NCI-H2081 (cell line): ENCODE measurements around the gene CLCNKB.
"Not testable (repeated sequence)": the region's sequence is repeated elsewhere in the genome, so short reads cannot be mapped to it uniquely, and the experiment has no call there.

Source experiments
- DNase-seq, 2 experiments: peaks; one replicate each; lab custom pipeline; 2025; lab: John Stamatoyannopoulos, UW

The CLCNKB gene

GRCh38 chr1:16033103-16033632, 10.4 kb upstream of the CLCNKB start:
- DNase-seq: not testable (repeated sequence)

GRCh38 chr1:16036461-16036860, 7.1 kb upstream of the CLCNKB start:
- not testable (repeated sequence) for DNase-seq

- no peak for DNase-seq
Observed at GRCh38 chr1:16038620-16038912, 5.0 kb upstream of the CLCNKB start.

- DNase-seq: not testable (repeated sequence)
Observed at GRCh38 chr1:16039871-16040270, 3.7 kb upstream of the CLCNKB start.

- no peak for DNase-seq
Observed at GRCh38 chr1:16041200-16041599, 2.4 kb upstream of the CLCNKB start.

GRCh38 chr1:16042096-16042495, 1.5 kb upstream of the CLCNKB start:
- no peak for DNase-seq

- DNase-seq: not testable (repeated sequence)
Observed at GRCh38 chr1:16042654-16043053, 928 bp upstream of the CLCNKB start.

- no peak for DNase-seq
Observed at GRCh38 chr1:16043950-16044349, 368 bp downstream of the CLCNKB start.

- DNase-seq: no peak
Observed at GRCh38 chr1:16046842-16047241, 3.3 kb downstream of the CLCNKB start.

- no peak for DNase-seq
Observed at GRCh38 chr1:16047791-16048475, 4.4 kb downstream of the CLCNKB start.

GRCh38 chr1:16048573-16049189, 5.1 kb downstream of the CLCNKB start:
- DNase-seq: no peak

GRCh38 chr1:16050328-16050727, 6.7 kb downstream of the CLCNKB start:
- DNase-seq: no peak

- DNase-seq: no peak
Observed at GRCh38 chr1:16051039-16051438, 7.5 kb downstream of the CLCNKB start.

- DNase-seq: not testable (repeated sequence)
Observed at GRCh38 chr1:16051949-16052348, 8.4 kb downstream of the CLCNKB start.

- no peak for DNase-seq
Observed at GRCh38 chr1:16053781-16054502, 10.4 kb downstream of the CLCNKB start.

GRCh38 chr1:16054598-16055540, 11.3 kb downstream of the CLCNKB start:
- DNase-seq: no peak

- DNase-seq: peak; percentile 89
Observed at GRCh38 chr1:16055613-16056520, 12.3 kb downstream of the CLCNKB start.

- not testable (repeated sequence) for DNase-seq
Observed at GRCh38 chr1:16056521-16056912, 12.9 kb downstream of the CLCNKB start.

GRCh38 chr1:16057314-16057915, 13.8 kb downstream of the CLCNKB start:
- not testable (repeated sequence) for DNase-seq

- not testable (repeated sequence) for DNase-seq
Observed at GRCh38 chr1:16058394-16059120, 15.0 kb downstream of the CLCNKB start.
